Activated naive CD4-positive, alpha-beta T cell treated with anti-CD3 and anti-CD28 coated beads, Interleukin-2, amount 10 ng/mL, durations not matched to agents 7 days and 5 days (primary cell): ENCODE measurements around the gene ERICH2.

Experiments used
- CTCF ChIA-PET: fragments of 350-600 bp; sonication (Branson Sonifier 250); formaldehyde crosslinking; loops from one replicate; lab custom pipeline; 2021; ENCODE audit warnings: antibody characterized with exemption; lab: Charles Lee
- DNase-seq: peaks from one replicate; pipeline ENCODE4 v3.0.0-alpha.2; 2020
- H3K27ac Mint-ChIP-seq: one replicate; pipeline ENCODE4 v1.8.0; 2021; ENCODE audit warnings: mild to moderate bottlenecking, moderate library complexity, mixed read lengths
- H3K27me3 Mint-ChIP-seq: one replicate; pipeline ENCODE4 v1.8.0; 2021; ENCODE audit warnings: mild to moderate bottlenecking, mixed read lengths
- H3K36me3 Mint-ChIP-seq: one replicate; pipeline ENCODE4 v1.8.0; 2021; ENCODE audit warnings: mixed read lengths
- H3K4me1 Mint-ChIP-seq: one replicate; pipeline ENCODE4 v1.8.0; 2021; ENCODE audit warnings: mixed read lengths
- H3K4me3 Mint-ChIP-seq: one replicate; pipeline ENCODE4 v1.8.0; 2021; ENCODE audit warnings: mild to moderate bottlenecking, moderate library complexity, mixed read lengths
- H3K9me3 Mint-ChIP-seq: one replicate; pipeline ENCODE4 v1.8.0; 2021; ENCODE audit warnings: mixed read lengths

ERICH2 gene

GRCh38 chr2:170817093-170818035 is 47.2 kb downstream of the ERICH2 start:
- H3K27me3 Mint-ChIP-seq = peaks cover 99% of the 10 kb centered on the region
- DNase-seq = no peak
- CTCF ChIA-PET = interaction anchor here (0.7 to 2.8 kb wide), 11 partner anchors 56 to 581 kb away, joined by 3 to 15 read pairs (median 4); no protein-coding TSS in a partner anchor
- peaks cover 71% of the 10 kb centered on the region for H3K4me1 Mint-ChIP-seq
- peak overlapping the region; percentile 72 for H3K27ac Mint-ChIP-seq
- H3K4me3 Mint-ChIP-seq = peak overlapping the region; percentile 67
- no peaks in the 10 kb centered on the region for H3K36me3 Mint-ChIP-seq
- H3K9me3 Mint-ChIP-seq = no peaks in the 10 kb centered on the region

GRCh38 chr2:170818036-170818751 is 48.0 kb downstream of the ERICH2 start:
- Mint-ChIP-seq H3K36me3 (no peaks in the 10 kb centered on the region), H3K27me3 (peaks cover 100% of the 10 kb centered on the region), H3K9me3 (no peaks in the 10 kb centered on the region), H3K4me3 (peak overlapping the region; percentile 67), H3K27ac (peak overlapping the region; percentile 65), H3K4me1 (peaks cover 75% of the 10 kb centered on the region)
- CTCF ChIA-PET = interaction anchor here (1.2 to 3.1 kb wide), 3 partner anchors 55 to 582 kb away, joined by 3 to 12 read pairs (median 4); no protein-coding TSS in a partner anchor
- peak; percentile 35 for DNase-seq

DNA sequence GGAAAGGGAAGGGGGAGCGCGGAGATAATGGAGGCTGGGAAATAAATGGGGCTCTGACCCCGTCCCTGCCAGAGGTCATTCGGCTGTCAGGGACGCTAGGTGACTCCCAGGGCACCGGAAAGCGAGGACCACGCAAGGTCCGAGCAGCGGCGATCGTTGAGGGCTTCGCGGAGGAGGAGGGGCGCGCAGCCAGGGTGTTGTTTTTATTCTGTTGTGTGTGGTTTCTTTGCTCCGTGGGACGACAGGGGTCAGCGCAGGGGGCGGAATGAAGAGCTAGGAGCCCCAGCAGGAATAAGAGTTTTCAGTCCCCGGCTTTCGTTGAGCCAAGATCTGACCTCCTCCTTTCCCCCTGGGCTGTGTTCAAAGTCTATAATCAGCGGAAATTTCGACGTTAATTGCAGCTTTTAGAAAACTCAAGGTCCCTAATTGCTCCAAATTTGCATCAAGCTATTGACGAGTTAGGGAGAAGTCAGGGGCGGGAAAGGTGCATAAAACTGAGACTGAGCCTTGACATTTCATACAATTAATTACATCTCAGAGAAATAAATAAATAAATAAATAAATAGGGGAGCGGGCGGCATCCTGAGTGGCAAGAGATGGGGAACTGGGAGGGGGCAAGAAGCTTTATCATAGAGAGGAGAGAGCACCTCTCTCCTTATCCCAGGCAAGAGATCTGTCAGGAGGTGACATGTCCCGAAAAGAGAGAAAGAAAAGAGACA is 48.7 kb downstream of the ERICH2 start:
- peak overlapping the region; percentile 67 for H3K4me3 Mint-ChIP-seq
- H3K27ac Mint-ChIP-seq = peak overlapping the region; percentile 65

DNA sequence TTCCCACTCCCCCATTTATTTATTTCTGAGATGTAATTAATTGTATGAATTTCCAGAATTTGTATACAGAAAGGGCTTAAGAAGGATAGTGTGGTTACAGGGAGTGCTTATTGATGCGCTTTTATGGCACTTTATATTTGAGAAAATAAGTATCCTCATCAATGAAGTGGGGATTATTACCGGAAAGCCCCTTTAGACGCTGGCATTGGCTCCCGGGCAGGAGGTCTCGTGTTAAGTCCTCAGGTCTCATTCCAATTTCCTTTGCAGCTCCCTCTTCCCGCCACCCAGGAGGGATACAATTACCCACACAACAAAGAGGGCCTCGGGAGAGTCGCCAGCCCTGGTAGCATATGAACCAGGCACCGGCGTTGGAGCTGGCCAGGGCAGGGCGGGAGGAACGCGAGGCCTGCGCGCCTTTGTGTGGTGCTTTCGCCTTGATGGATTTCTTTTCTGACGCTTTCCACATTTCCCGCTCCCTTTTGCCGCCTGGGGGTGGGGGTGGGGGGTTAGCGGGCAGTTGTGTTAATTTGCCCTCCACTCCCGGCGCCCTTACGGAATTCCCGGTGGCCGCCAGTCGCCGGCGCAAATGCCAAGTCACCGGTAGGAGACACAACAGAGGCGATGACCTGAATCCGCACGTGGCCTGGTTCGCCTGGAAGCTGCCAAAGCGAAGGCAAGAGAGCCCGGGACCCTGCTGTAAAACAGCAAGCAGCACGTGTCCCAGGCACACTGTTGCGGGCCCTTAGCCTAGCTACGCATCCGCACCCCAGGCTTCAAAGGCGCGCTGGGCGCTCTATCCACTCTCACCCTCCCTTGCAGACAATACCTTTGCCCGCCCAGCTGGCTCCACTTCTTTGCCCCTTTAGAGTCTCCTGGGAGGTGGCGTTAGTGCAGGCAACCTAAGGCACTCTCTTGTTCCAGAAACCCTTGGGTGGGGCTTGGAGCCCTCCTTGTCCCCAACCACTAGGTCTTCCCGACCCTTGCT is 49.8 kb downstream of the ERICH2 start:
- CTCF ChIA-PET = interaction anchor here (3.1 kb wide), 2 partner anchors 53 to 459 kb away, joined by 7 to 12 read pairs; no protein-coding TSS in a partner anchor
- Mint-ChIP-seq H3K27ac (no peak overlapping the region), H3K4me1 (peaks cover 62% of the 10 kb centered on the region)

More for the DNA sequence above, 48.7 kb downstream of the ERICH2 start:
- Mint-ChIP-seq H3K9me3 (no peaks in the 10 kb centered on the region), H3K27me3 (peaks cover 100% of the 10 kb centered on the region), H3K4me1 (peaks cover 68% of the 10 kb centered on the region), H3K36me3 (no peaks in the 10 kb centered on the region)
- CTCF ChIA-PET = interaction anchor here (1.2 to 3.1 kb wide), 3 partner anchors 54 to 582 kb away, joined by 3 to 12 read pairs (median 4); no protein-coding TSS in a partner anchor
- no peak for DNase-seq

GRCh38 chr2:170820757-170821530 is 50.8 kb downstream of the ERICH2 start:
- peaks cover 56% of the 10 kb centered on the region for H3K4me1 Mint-ChIP-seq
- H3K27me3 Mint-ChIP-seq = peaks cover 100% of the 10 kb centered on the region

More for the DNA sequence above, 49.8 kb downstream of the ERICH2 start:
- Mint-ChIP-seq H3K36me3 (no peaks in the 10 kb centered on the region), H3K9me3 (no peaks in the 10 kb centered on the region), H3K4me3 (peak overlapping the region; percentile 52), H3K27me3 (peaks cover 100% of the 10 kb centered on the region)
- DNase-seq = no peak

DNA sequence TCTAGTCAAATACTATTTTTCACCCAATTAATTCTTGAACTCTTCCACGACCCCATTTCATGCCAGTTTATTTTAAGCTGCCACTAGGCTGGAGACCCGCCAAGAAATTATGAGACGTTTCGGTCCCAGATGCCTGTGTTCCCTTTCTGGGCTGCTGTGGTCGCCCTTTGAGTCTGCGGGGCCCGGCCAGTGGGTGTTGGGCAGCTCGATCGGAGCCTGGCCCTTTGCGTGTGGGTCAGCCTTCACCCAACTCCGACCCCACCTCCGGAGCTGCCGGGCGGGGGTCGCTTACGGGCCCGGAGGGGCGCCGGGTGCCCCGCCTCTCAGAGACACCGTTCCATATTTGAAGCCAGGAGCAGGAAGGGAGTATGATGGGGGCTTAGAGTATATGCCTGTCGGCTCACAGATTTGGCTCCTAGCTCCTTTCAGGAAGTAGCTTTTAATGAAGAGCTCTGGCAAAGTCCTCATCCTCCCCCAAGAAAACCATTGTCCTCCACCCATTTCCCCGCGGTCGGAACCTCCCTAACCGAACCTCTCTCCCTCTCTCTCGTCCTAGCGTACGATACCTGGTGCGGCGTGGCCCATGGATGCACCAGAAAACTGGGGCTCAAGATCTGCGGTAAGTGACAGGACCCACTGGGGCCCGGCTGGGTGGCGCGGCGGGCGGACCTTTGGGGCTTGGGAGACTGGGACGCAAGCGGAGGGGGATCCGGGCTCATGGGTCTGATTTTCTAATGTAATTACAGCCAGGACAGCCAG is 51.5 kb downstream of the ERICH2 start:
- H3K27me3 Mint-ChIP-seq = peaks cover 100% of the 10 kb centered on the region
- H3K4me1 Mint-ChIP-seq = peaks cover 55% of the 10 kb centered on the region
- no peak overlapping the region for H3K27ac Mint-ChIP-seq
- H3K4me3 Mint-ChIP-seq = peak overlapping the region; percentile 13
- no peaks in the 10 kb centered on the region for H3K9me3 Mint-ChIP-seq
- no peak for DNase-seq
- peaks cover 2% of the 10 kb centered on the region for H3K36me3 Mint-ChIP-seq
- CTCF ChIA-PET = interaction anchor here (0.7 to 3.1 kb wide), 11 partner anchors 9 to 585 kb away, joined by 3 to 16 read pairs (median 5); partner anchors contain the start of gene ERICH2

More at GRCh38 chr2:170820757-170821530, 50.8 kb downstream of the ERICH2 start:
- peak; percentile 48 for DNase-seq
- Mint-ChIP-seq H3K36me3 (peaks cover 2% of the 10 kb centered on the region), H3K4me3 (peak overlapping the region; percentile 52), H3K9me3 (no peaks in the 10 kb centered on the region), H3K27ac (peak overlapping the region; percentile 21)
- CTCF ChIA-PET = interaction anchor here (0.8 to 3.1 kb wide), 8 partner anchors 8 to 460 kb away, joined by 3 to 16 read pairs (median 6); no protein-coding TSS in a partner anchor

- H3K4me3 Mint-ChIP-seq = peak overlapping the region; percentile 46
- peaks cover 100% of the 10 kb centered on the region for H3K27me3 Mint-ChIP-seq
- H3K27ac Mint-ChIP-seq = peak overlapping the region; percentile 74
- H3K9me3 Mint-ChIP-seq = no peaks in the 10 kb centered on the region
- CTCF ChIA-PET = interaction anchor here (0.6 to 3.1 kb wide), 13 partner anchors 10 to 586 kb away, joined by 3 to 16 read pairs (median 5); partner anchors contain the start of gene ERICH2
- peak; percentile 46 for DNase-seq
- H3K36me3 Mint-ChIP-seq = peaks cover 2% of the 10 kb centered on the region
- H3K4me1 Mint-ChIP-seq = peaks cover 49% of the 10 kb centered on the region
Measured at GRCh38 chr2:170822290-170823087, 52.3 kb downstream of the ERICH2 start.

DNA sequence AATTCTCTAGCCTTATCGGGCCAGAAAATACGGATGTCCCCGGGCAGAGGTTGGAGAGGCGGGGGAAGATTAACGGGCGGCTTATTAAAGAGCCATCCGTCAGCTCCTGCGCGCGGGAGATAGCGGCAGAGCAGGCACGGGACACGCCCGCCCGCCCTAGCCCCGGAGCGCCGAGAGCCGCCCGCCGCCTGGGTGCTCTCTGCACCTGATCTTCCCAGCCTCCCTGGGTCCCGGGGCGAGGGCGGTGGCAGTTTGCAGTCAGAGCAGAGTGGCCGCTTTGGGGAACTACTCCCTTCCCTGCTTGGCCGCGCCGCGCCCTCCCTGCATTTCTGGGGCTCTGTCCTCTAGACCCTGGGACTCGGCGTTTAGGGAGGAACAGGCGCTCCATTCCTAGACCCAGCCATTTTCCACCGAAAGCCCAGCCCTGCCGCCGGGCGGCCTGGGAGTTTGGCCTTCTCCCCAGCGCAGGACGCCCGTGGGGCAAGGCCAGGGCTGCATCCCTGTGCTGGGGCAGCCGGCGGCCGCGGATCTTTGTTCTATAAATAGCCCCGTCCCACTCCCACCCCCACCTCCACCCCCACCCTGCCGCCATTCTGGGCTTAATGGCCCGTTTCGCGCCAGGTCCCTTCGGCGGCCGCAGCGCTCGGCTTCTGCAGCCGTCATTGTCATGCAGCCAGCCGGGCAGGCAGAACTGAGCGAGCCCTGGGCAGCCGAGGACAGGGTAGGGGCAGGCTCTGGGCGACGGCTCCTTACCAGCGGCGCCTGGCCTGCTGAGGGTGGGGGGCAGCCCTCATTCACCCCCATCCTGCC is 53.1 kb downstream of the ERICH2 start:
- CTCF ChIA-PET = interaction anchor here (1.1 to 3.1 kb wide), 7 partner anchors 9 to 462 kb away, joined by 3 to 16 read pairs (median 5); no protein-coding TSS in a partner anchor
- DNase-seq = peak; percentile 23
- H3K9me3 Mint-ChIP-seq = no peaks in the 10 kb centered on the region
- peaks cover 40% of the 10 kb centered on the region for H3K4me1 Mint-ChIP-seq
- no peak overlapping the region for H3K27ac Mint-ChIP-seq
- H3K27me3 Mint-ChIP-seq = peaks cover 100% of the 10 kb centered on the region
- peak overlapping the region; percentile 46 for H3K4me3 Mint-ChIP-seq
- peaks cover 2% of the 10 kb centered on the region for H3K36me3 Mint-ChIP-seq

DNA sequence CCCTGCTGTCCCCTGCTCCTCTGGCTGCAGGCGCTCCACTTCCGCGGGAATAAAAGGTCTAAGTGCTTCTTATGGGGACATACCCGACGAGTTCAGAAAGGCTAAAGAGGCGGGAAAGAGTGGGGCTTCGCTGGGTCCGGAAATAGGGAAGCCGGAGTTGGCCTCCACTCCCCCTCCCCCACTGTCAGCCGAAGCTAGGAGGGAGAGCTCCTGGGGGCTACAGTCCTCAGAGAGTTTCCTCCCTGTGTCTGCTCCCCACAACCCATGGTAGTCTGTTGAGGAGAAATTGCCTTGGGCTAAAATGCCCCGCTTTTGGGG is 53.7 kb downstream of the ERICH2 start:
- Mint-ChIP-seq H3K27me3 (peaks cover 100% of the 10 kb centered on the region), H3K36me3 (peaks cover 2% of the 10 kb centered on the region), H3K4me1 (peaks cover 35% of the 10 kb centered on the region), H3K4me3 (no peak overlapping the region), H3K9me3 (no peaks in the 10 kb centered on the region), H3K27ac (no peak overlapping the region)
- CTCF ChIA-PET = no interaction called here
- no peak for DNase-seq

- no peak overlapping the region for H3K4me3 Mint-ChIP-seq
- peaks cover 100% of the 10 kb centered on the region for H3K27me3 Mint-ChIP-seq
- CTCF ChIA-PET = interaction anchor here (1.2 to 1.9 kb wide), 3 partner anchors 12 to 48 kb away, joined by 5 to 7 read pairs (median 7); no protein-coding TSS in a partner anchor
- H3K27ac Mint-ChIP-seq = no peak overlapping the region
- DNase-seq = no peak
- peaks cover 2% of the 10 kb centered on the region for H3K36me3 Mint-ChIP-seq
- no peaks in the 10 kb centered on the region for H3K9me3 Mint-ChIP-seq
- peaks cover 28% of the 10 kb centered on the region for H3K4me1 Mint-ChIP-seq
Measured at GRCh38 chr2:170824526-170825015, 54.4 kb downstream of the ERICH2 start.
